Neutrophil (primary cell): ENCODE data around the gene TSPAN11.
"Not testable (repeated sequence)": the region's sequence is repeated elsewhere in the genome, so short reads cannot be mapped to it uniquely, and the experiment has no call there.

Experiments used
- H3K27ac ChIP-seq: fragments of 200-600 bp; sonication (generic); 2 replicates; pipeline ENCODE4 v1.5.1; 2016; ENCODE audit warnings: mild to moderate bottlenecking, moderate library complexity
- H3K27me3 ChIP-seq: fragments of 200-600 bp; sonication (generic); 2 replicates; pipeline ENCODE4 v1.6.0; 2016; ENCODE audit warnings: mild to moderate bottlenecking
- H3K36me3 ChIP-seq: fragments of 200-600 bp; sonication (generic); 2 replicates; pipeline ENCODE4 v1.5.1; 2017
- H3K4me1 ChIP-seq, 2 experiments: fragments of 200-600 bp in 1 of 2; sonication (generic) in 1 of 2; 1 replicate in 1 of 2; 2 replicates in 1 of 2; pipeline versions ENCODE4 v1.5.1 to v1.6.1; 2013 to 2016; ENCODE audit warnings: low read depth in 1 of 2, low read length in 1 of 2, mild to moderate bottlenecking in 1 of 2, moderate library complexity in 1 of 2; ENCODE audit not compliant: control insufficient read depth in 1 of 2, insufficient read depth in 1 of 2
- H3K4me3 ChIP-seq, 2 experiments: fragments of 200-600 bp in 1 of 2; sonication (generic) in 1 of 2; 1 replicate in 1 of 2; 2 replicates in 1 of 2; pipeline ENCODE4 v1.5.1; 2013 to 2016; ENCODE audit warnings: low read depth in 1 of 2, low read length in 1 of 2, mild to moderate bottlenecking in 1 of 2, moderate library complexity in 1 of 2
- H3K9me3 ChIP-seq: fragments of 200-600 bp; sonication (generic); 2 replicates; pipeline ENCODE4 v1.5.1; 2016
- CTCF ChIP-seq: fragments of 200-600 bp; sonication (generic); IDR thresholded peaks from 2 replicates; pipeline ENCODE4 v1.5.1; 2016; ENCODE audit warnings: antibody characterized with exemption

The TSPAN11 gene

GRCh38 chr12:31020385-31021166, 94.0 kb downstream of the TSPAN11 start:
- H3K4me1 ChIP-seq, result no peaks in the 10 kb centered on the region
- no peaks in the 10 kb centered on the region for H3K36me3 ChIP-seq
- no peak overlapping the region for H3K27ac ChIP-seq
- no peak overlapping the region for H3K4me3 ChIP-seq
- TF ChIP-seq CTCF, result no peak
- no peaks in the 10 kb centered on the region for H3K27me3 ChIP-seq
- no peaks in the 10 kb centered on the region for H3K9me3 ChIP-seq

- Histone ChIP-seq H3K9me3 (no peaks in the 10 kb centered on the region), H3K4me1 (no peaks in the 10 kb centered on the region), H3K27ac (no peak overlapping the region), H3K36me3 (no peaks in the 10 kb centered on the region), H3K4me3 (no peak overlapping the region), H3K27me3 (no peaks in the 10 kb centered on the region)
- no peak for TF ChIP-seq CTCF
Measured at GRCh38 chr12:31021181-31021580, 94.6 kb downstream of the TSPAN11 start.

GRCh38 chr12:31021809-31022494, 95.4 kb downstream of the TSPAN11 start:
- Histone ChIP-seq H3K4me1 (no peaks in the 10 kb centered on the region), H3K27ac (no peak overlapping the region), H3K9me3 (no peaks in the 10 kb centered on the region), H3K4me3 (no peak overlapping the region), H3K27me3 (no peaks in the 10 kb centered on the region), H3K36me3 (no peaks in the 10 kb centered on the region)
- TF ChIP-seq CTCF, result no peak

- H3K36me3 ChIP-seq, result no peaks in the 10 kb centered on the region
- no peak overlapping the region for H3K27ac ChIP-seq
- H3K4me1 ChIP-seq, result no peaks in the 10 kb centered on the region
- H3K9me3 ChIP-seq, result no peaks in the 10 kb centered on the region
- H3K27me3 ChIP-seq, result no peaks in the 10 kb centered on the region
- no peak overlapping the region for H3K4me3 ChIP-seq
- TF ChIP-seq CTCF, result no peak
Measured at GRCh38 chr12:31023271-31023724, 96.8 kb downstream of the TSPAN11 start.

- Histone ChIP-seq H3K4me3 (no peak overlapping the region), H3K27me3 (no peaks in the 10 kb centered on the region), H3K9me3 (no peaks in the 10 kb centered on the region), H3K27ac (no peak overlapping the region), H3K36me3 (no peaks in the 10 kb centered on the region), H3K4me1 (no peaks in the 10 kb centered on the region)
- no peak for TF ChIP-seq CTCF
Measured at GRCh38 chr12:31026202-31026601, 99.7 kb downstream of the TSPAN11 start.

- not testable (repeated sequence) for H3K4me1 ChIP-seq, H3K4me3 ChIP-seq, H3K27me3 ChIP-seq, H3K36me3 ChIP-seq, H3K27ac ChIP-seq, H3K9me3 ChIP-seq
Measured at GRCh38 chr12:31027006-31027405, 100.5 kb downstream of the TSPAN11 start.
